Endothelial cell (in vitro differentiated cells): ENCODE results near the gene TPT1. TPM values are rescaled to one million over a fixed set of nuclear protein-coding genes. Genes with fewer than 3 reads are reported as not detected.
"Not testable (repeated sequence)": the region's sequence is repeated elsewhere in the genome, so short reads cannot be mapped to it uniquely, and the experiment has no call there.

Experiments used
- DNase-seq: peaks from one replicate; pipeline ENCODE4 v3.0.0; 2021; ENCODE audit warnings: low spot score
- H3K27ac Mint-ChIP-seq: one replicate; pipeline ENCODE4 v1.8.0; 2021; ENCODE audit warnings: mixed read lengths, inconsistent platforms; ENCODE audit not compliant: unreplicated experiment
- H3K27me3 Mint-ChIP-seq: one replicate; pipeline ENCODE4 v1.8.0; 2021; ENCODE audit warnings: mild to moderate bottlenecking, moderate library complexity, mixed read lengths, inconsistent platforms; ENCODE audit not compliant: unreplicated experiment
- H3K36me3 Mint-ChIP-seq: one replicate; pipeline ENCODE4 v1.8.0; 2021; ENCODE audit warnings: mild to moderate bottlenecking, low read depth, mixed read lengths, inconsistent platforms; ENCODE audit not compliant: unreplicated experiment
- H3K4me1 Mint-ChIP-seq: one replicate; pipeline ENCODE4 v1.8.0; 2021; ENCODE audit warnings: mild to moderate bottlenecking, mixed read lengths, inconsistent platforms; ENCODE audit not compliant: unreplicated experiment
- H3K4me3 Mint-ChIP-seq: one replicate; pipeline ENCODE4 v1.8.0; 2021; ENCODE audit warnings: mild to moderate bottlenecking, mixed read lengths, inconsistent platforms; ENCODE audit not compliant: unreplicated experiment
- H3K9me3 Mint-ChIP-seq: one replicate; pipeline ENCODE4 v1.8.0; 2021; ENCODE audit warnings: mixed read lengths, inconsistent platforms; ENCODE audit not compliant: unreplicated experiment
- CTCF ChIP-seq: fragments of 200-600 bp; sonication (generic); IDR thresholded peaks from one replicate; pipeline ENCODE4 v1.5.0; 2021; ENCODE audit warnings: antibody characterized with exemption; ENCODE audit not compliant: unreplicated experiment
- total RNA-seq: library from RNA; stranded (reverse); fragmentation: NEBNext Ultra II Directional; extraction: Animal tissue kit (Norgen Biotek cat#: 25700); gene quantifications from one replicate; pipeline ENCODE4 v1.2.1, GENCODE V29; 2021; ENCODE audit not compliant: unreplicated experiment

The TPT1 gene
- total RNA-seq, 1 donor from 2014 or later: 7,126 TPM

DNA sequence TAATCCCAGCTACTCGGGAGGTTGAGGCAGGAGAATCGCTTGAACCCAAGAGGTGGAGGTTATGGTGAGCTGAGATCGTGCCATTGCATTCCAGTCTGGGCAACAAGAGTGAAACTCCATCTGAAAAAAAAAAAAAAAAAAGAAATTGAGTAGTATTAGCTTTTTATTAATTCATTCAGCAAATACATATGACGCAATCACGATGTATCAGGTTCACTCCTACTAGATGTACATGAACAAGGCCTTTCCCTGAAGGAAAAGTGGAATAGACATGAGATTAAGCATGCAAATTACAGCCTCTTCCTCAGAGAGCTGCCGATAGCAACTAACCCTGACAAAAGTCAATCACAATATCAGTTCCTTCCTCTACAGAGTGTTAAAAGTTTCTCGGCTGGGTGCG lies 9.2 kb upstream of the TPT1 start:
- no peaks in the 10 kb centered on the region for H3K27me3 Mint-ChIP-seq
- H3K9me3 Mint-ChIP-seq: no peaks in the 10 kb centered on the region
- peaks cover 16% of the 10 kb centered on the region for H3K36me3 Mint-ChIP-seq
- no peak for DNase-seq
- H3K27ac Mint-ChIP-seq: no peak overlapping the region
- H3K4me1 Mint-ChIP-seq: no peaks in the 10 kb centered on the region
- no peak overlapping the region for H3K4me3 Mint-ChIP-seq
- TF ChIP-seq CTCF: no peak

- Mint-ChIP-seq H3K36me3 (peaks cover 16% of the 10 kb centered on the region), H3K9me3 (no peaks in the 10 kb centered on the region), H3K27ac (no peak overlapping the region), H3K4me1 (no peaks in the 10 kb centered on the region), H3K4me3 (peak overlapping the region; percentile 76), H3K27me3 (no peaks in the 10 kb centered on the region)
- DNase-seq: no peak
- TF ChIP-seq CTCF: no peak
Measured at GRCh38 chr13:45349438-45349837, 8.5 kb upstream of the TPT1 start.

GRCh38 chr13:45344064-45344463 lies 3.1 kb upstream of the TPT1 start:
- H3K9me3 Mint-ChIP-seq, H3K4me3 Mint-ChIP-seq, DNase-seq, H3K27ac Mint-ChIP-seq, H3K27me3 Mint-ChIP-seq: not testable (repeated sequence)
- peaks cover 21% of the 10 kb centered on the region for H3K36me3 Mint-ChIP-seq
- H3K4me1 Mint-ChIP-seq: peaks cover 16% of the 10 kb centered on the region

DNA sequence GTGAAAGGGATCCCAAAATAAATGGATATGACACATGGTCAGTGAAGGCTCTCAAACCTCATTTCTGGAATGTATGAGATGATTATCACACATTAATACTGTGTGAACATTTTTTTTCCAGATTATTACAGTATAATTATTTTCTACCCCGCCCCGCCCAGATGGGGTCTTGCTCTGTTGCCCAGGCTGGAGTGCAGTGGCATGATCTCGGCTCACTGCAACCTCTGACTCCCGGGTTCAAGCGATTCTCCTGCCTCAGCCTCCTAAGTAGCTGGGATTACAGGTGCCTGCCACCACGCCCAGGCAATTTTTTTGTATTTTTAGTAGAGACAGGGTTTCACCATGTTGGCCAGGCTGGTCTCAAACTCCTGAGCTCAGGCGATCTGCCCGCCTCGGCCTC lies 2.1 kb upstream of the TPT1 start:
- H3K27ac Mint-ChIP-seq, H3K27me3 Mint-ChIP-seq, DNase-seq, H3K9me3 Mint-ChIP-seq: not testable (repeated sequence)
- peak overlapping the region; percentile 67 for H3K4me3 Mint-ChIP-seq
- H3K4me1 Mint-ChIP-seq: peaks cover 25% of the 10 kb centered on the region
- peaks cover 29% of the 10 kb centered on the region for H3K36me3 Mint-ChIP-seq

GRCh38 chr13:45342668-45343067 lies 1.7 kb upstream of the TPT1 start:
- peaks cover 29% of the 10 kb centered on the region for H3K4me1 Mint-ChIP-seq
- H3K27ac Mint-ChIP-seq, H3K9me3 Mint-ChIP-seq, DNase-seq, H3K27me3 Mint-ChIP-seq: not testable (repeated sequence)
- H3K4me3 Mint-ChIP-seq: peak overlapping the region; percentile 67
- H3K36me3 Mint-ChIP-seq: peaks cover 31% of the 10 kb centered on the region

GRCh38 chr13:45341799-45342500 lies 967 bp upstream of the TPT1 start:
- no peaks in the 10 kb centered on the region for H3K9me3 Mint-ChIP-seq
- H3K27me3 Mint-ChIP-seq: peaks cover 8% of the 10 kb centered on the region
- H3K4me3 Mint-ChIP-seq: peak overlapping the region; percentile 97
- peak overlapping the region; percentile 70 for H3K27ac Mint-ChIP-seq
- H3K36me3 Mint-ChIP-seq: peaks cover 35% of the 10 kb centered on the region
- TF ChIP-seq CTCF: no peak
- H3K4me1 Mint-ChIP-seq: peaks cover 36% of the 10 kb centered on the region
- DNase-seq: no peak
